ENCODE results near the gene TRIM29.

TRIM29 gene

GRCh38 chr11:120096369-120097191, 41.3 kb downstream of the TRIM29 start:
- no peak for DNase-seq (ENCODE audit: low spot score)

GRCh38 chr11:120095516-120095915, 42.4 kb downstream of the TRIM29 start:
- no peak for DNase-seq (ENCODE audit: low spot score)

DNA sequence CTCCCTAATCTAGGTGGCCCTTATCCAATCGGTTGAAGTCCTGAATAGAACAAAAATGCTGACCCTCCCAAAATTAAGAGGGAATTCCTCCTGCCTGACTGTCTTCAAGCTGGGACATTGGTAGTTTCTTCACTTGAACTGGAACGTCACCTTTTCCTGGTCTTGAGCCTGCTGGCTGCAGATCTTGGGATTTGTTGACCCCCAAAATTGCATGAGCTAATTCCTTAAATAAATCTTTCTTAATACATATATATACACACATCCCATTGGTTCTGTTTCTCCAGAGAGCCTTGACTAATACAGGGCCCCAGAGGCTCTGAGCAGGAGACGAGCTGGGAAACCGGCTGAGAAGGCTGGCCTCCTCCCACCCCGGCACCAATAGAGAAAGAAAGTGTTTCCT, 46.2 kb downstream of the TRIM29 start:
- no peak for DNase-seq (ENCODE audit: low spot score)

- DNase-seq (ENCODE audit: low spot score) = no peak
These were observed 46.8 kb downstream of the TRIM29 start for GRCh38 chr11:120091121-120091520.

- DNase-seq (ENCODE audit: low spot score) = no peak
These were observed 47.5 kb downstream of the TRIM29 start for GRCh38 chr11:120090411-120090810.

- DNase-seq (ENCODE audit: low spot score) = no peak
These were observed 48.6 kb downstream of the TRIM29 start for GRCh38 chr11:120089036-120090001.

DNA sequence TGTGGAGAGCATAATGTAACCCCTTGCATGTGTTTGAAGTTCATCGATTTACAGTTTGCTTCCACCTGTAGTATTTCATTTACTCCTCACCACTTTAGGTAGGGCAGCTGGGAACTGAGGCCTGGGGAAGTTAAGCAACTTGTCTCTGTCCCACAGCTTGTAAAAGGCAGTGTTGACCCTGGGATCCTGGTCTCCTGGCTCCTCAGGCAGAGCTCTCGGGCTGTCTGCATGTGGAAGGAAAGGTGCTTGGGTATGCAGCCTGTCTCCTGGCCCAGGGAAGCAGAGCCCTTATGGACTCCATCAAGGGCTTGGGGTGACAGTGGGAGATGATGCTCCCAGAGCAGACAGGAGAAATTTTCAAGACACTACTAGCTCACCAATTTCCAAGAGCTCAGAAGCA, 49.9 kb downstream of the TRIM29 start:
- DNase-seq (ENCODE audit: low spot score) = no peak

- DNase-seq (ENCODE audit: low spot score) = no peak
These were observed 51.3 kb downstream of the TRIM29 start for GRCh38 chr11:120086651-120087050.

- no peak for DNase-seq (ENCODE audit: low spot score)
These were observed 57.9 kb downstream of the TRIM29 start for GRCh38 chr11:120079750-120080610.

- no peak for DNase-seq (ENCODE audit: low spot score)
These were observed 59.5 kb downstream of the TRIM29 start for GRCh38 chr11:120078397-120078796.

DNA sequence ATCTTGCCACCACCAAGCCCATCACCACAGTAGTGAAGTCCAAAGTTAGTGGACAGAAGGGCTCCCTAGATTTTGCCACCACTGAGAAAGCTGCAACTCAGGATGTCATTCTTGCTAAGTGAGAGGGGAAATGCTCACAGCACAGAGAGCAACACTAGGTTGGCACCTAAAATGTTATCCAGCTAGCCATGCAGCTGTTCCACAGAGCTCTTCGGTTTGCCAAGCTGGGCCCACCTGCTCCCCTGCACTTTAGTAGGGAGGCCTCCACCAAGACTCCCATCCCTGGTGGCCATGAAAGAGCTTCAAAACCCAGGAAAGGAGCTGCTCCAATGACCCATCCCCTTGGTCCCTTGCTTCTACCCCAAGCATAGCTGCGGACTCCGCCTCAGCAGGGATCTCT, 63.8 kb downstream of the TRIM29 start:
- no peak for DNase-seq (ENCODE audit: low spot score)

- DNase-seq (ENCODE audit: low spot score) = no peak
These were observed 64.7 kb downstream of the TRIM29 start for GRCh38 chr11:120073196-120073595.

GRCh38 chr11:120068114-120068573, 69.8 kb downstream of the TRIM29 start:
- DNase-seq (ENCODE audit: low spot score) = peak; percentile 75

DNA sequence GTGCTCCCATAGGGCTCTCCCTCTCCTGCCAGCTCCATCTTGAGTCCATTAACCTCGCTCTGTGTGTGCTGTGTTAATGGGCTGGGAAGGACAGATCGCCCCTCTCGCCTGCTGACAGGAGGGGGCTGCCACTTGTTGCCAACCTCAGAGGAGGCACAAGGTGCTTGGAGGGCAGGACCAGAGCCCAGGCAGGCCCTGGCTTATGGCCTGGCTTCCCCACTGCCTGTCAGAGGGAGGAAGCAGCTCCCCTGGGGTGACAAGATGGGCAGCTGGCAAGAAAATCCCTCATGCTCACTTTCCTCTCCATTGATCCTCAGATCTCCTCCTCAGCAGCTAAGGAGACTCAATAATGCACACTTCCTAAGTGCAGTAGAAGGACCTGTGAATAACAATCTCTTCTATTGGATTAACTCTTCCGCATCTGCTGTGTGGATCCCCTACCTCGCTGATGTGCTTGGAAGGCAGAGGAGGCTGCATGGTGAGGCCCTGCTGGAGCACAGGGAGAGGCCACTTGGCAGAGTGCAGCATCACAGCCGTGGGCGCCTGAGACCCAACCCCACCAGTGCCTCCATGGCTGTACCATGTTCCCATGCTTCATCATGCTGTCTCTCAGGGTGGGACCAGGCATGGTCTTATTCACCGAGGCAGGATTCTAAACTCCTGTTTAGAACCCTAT, 70.3 kb downstream of the TRIM29 start:
- DNase-seq (ENCODE audit: low spot score) = no peak

DNA sequence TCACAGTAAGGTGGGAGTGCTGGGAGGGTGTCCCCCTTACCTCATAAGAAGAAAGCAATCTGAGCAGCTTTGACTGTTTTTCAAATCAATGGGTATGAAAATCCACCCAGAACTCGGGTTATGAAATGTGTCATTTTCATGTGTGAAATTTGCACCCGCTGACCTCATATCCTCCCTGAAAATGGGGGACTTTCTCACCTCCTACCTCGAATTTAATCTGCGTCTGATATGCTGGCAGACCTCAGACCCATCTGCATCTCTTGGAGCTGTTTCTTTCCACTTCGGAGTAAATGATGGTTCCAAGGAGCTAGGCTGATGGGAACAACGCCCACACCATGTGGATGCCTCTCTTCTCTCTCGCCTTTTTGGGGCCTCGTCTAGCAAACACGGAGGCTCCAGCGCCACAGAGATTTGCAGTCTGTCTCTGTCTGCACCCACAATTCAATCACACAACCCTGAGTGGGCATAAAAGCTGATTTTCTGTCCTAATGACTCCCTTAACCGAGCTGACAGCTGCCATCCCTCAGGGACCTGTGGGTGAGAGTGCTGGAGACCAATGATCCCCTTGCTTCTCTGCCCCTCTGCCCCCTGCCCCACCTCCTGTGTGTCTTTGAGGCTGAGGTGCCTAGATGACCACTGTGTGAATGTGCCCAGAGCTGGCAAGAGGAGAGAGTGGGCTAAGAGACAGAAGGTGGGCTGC, 71.0 kb downstream of the TRIM29 start:
- DNase-seq (ENCODE audit: low spot score) = no peak

- DNase-seq (ENCODE audit: low spot score) = no peak
These were observed 72.0 kb downstream of the TRIM29 start for GRCh38 chr11:120065876-120066275.

- no peak for DNase-seq (ENCODE audit: low spot score)
These were observed 72.7 kb downstream of the TRIM29 start for GRCh38 chr11:120065176-120065575.

DNA sequence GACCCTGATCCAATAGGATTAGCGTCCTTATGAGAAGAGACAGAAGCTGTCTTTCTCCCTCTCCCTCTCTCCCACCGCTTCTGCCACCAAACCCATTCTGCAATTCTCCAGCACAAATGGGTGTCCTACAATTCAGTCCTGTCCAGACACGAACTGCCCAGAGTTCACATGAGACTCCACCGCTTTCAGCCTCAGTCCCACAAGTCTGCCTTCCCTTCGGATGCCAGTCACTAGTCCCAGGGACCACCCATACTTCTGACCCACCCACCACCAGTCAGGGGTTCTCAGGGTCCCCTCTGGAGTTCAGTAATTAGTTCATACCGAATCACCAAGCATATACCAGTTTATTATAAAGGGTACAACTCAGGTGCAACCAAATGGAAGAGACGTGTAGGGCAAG, 73.6 kb downstream of the TRIM29 start:
- DNase-seq (ENCODE audit: low spot score) = no peak

GRCh38 chr11:120063686-120064340, 74.1 kb downstream of the TRIM29 start:
- DNase-seq (ENCODE audit: low spot score) = no peak

DNA sequence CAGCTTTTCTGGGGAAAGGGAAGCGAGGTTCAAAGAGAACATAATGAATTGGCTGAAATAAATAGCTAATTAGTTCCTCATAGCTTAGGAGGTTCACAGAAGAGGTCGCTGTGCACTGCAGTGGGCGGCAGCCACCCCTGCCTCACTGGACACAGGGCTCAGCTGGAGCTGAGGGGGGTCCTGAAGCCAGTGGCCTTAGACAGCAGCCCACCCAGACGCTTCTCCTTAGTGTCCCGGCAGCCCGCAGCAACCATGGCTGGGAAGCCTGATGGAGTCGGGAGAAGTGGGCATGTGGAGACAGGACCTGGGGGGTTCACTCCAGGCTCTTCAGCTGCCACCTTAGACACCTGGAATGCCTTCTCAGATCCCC, 75.4 kb downstream of the TRIM29 start:
- DNase-seq (ENCODE audit: low spot score) = no peak

Measured in kidney tubule cell (primary cell).